Suprapubic skin (tissue), 4 donors: ENCODE data around the gene NABP1. TPM values are rescaled to one million over a fixed set of nuclear protein-coding genes. Genes with fewer than 3 reads are reported as not detected.

Experiments used
- DNase-seq, 2 donors: peaks; one replicate each; pipeline ENCODE4 v3.0.0-alpha.2; 2019; ENCODE audit warnings: low spot score in 2 of 2
- H3K27ac ChIP-seq: fragments of 200-600 bp; sonication (generic); one replicate; pipeline ENCODE4 v1.5.1; 2019
- H3K27me3 ChIP-seq: fragments of 200-600 bp; sonication (generic); one replicate; pipeline ENCODE4 v1.5.1; 2019
- H3K36me3 ChIP-seq: fragments of 200-600 bp; sonication (generic); one replicate; pipeline ENCODE4 v1.5.1; 2019
- H3K4me1 ChIP-seq: fragments of 200-600 bp; sonication (generic); one replicate; pipeline ENCODE4 v1.5.1; 2019
- H3K4me3 ChIP-seq: fragments of 200-600 bp; sonication (generic); one replicate; pipeline ENCODE4 v1.5.1; 2019; ENCODE audit warnings: mild to moderate bottlenecking
- H3K9me3 ChIP-seq: fragments of 200-600 bp; sonication (generic); one replicate; pipeline ENCODE4 v1.5.1; 2019
- CTCF ChIP-seq, 2 donors: fragments of 200-600 bp in 1 of 2; fragments of 450-650 bp in 1 of 2; sonication (generic) in 1 of 2; IDR thresholded peaks; one replicate each; pipeline ENCODE4 v1.5.1; 2016 to 2019; ENCODE audit warnings: antibody characterized with exemption in 2 of 2, mild to moderate bottlenecking in 1 of 2, moderate library complexity in 1 of 2
- EP300 ChIP-seq: sonication (generic); formaldehyde crosslinking; IDR thresholded peaks from one replicate; pipeline ENCODE4 v1.6.1; 2017; ENCODE audit warnings: antibody characterized with exemption
- POLR2A ChIP-seq, 2 donors: fragments of 450-650 bp; IDR thresholded peaks; one replicate each; pipeline ENCODE4 v1.6.1; 2017; ENCODE audit warnings: antibody characterized with exemption in 2 of 2, mild to moderate bottlenecking in 2 of 2, moderate library complexity in 2 of 2
- POLR2AphosphoS5 ChIP-seq, 3 donors: sonication (generic); formaldehyde crosslinking; IDR thresholded peaks; one replicate each; pipeline ENCODE4 v1.6.1; 2017; ENCODE audit warnings: antibody characterized with exemption in 3 of 3
- WGBS: methylation state at CpG from one replicate; pipeline ENCODE4 v1.1.5; 2018; 5-methylcytosine and 5-hydroxymethylcytosine counted together
- total RNA-seq, 4 donors: library from RNA; depleted of rRNA; stranded (reverse); fragments of >200 nt; gene quantifications; one replicate each; pipeline ENCODE4 v1.1.0, GENCODE V29; 2016

The NABP1 gene
- total RNA-seq, 4 donors from 2014 or later, result 6.3 to 33.6 (median 16.1) TPM

DNA sequence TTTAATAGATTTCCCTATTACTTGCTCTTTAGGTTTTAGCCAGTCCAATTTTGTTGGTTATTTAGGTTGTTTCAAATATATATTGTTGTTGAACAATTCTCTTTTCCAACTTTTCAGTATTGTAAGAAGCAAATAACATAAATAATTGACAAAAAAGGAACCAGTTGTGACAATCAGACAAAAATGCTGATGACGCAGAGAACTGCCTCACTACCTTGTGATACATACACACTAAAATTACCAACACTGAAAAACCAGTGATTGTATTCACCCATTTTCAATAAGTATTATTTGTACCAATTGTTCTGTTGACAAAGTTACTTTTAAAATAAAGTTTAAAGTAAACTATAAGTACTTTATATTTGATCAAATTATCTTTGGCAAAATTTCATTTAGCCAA, 43.1 kb upstream of the NABP1 start:
- no peaks in the 10 kb centered on the region for H3K27me3 ChIP-seq
- H3K4me3 ChIP-seq, result no peak overlapping the region
- no peaks in the 10 kb centered on the region for H3K9me3 ChIP-seq
- H3K27ac ChIP-seq, result no peak overlapping the region
- H3K36me3 ChIP-seq, result no peaks in the 10 kb centered on the region
- WGBS, result 94% methylated on average over 1 of the region's 1 CpG
- TF ChIP-seq POLR2A (IDR thresholded peaks at IDR 0.05) (no peak), POLR2AphosphoS5 (IDR thresholded peaks at IDR 0.05) (no peak), EP300 (no peak), CTCF (IDR thresholded peaks at IDR 0.05) (no peak)
- DNase-seq, result no peak
- H3K4me1 ChIP-seq, result peaks cover 30% of the 10 kb centered on the region

DNA sequence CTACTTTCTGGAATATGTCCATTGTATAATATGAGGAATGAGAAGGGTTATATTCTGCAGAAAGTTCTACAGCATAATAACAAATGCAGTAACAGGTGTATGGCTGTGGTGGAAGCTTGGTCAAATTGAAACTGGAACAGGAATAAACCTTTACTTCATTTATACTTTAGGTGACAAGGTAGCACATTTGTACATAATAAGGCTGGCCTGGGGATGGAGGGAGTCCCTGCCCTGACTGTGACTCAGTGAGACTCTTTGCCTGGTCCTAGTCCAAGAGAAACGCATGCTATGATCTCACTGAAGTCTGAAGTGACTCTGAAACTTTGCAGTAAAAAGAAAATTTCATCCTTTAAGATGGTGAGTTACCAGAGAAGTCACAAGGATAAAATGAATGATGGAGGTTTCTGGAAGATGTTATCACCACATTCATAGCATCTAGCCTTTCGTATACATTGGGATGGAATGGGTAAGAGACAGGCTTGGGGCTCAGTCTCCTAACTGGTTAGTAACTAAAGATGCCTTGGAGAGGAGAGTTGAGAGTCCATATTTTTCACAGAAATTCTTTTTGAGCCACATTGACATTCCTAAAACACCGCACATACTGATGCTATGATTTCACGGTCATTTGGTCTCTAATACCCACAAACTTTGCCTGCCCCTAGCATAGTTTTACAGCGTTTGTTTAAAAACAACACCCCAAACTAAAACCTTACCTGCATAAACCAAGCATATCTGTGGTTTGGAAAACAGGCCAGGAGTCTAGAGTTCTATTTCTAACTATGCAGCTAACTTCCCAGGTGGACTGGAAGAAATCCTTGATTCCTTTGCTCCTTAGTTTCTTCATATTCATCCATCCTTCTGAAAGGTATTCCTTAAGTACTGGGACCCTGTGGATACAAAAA, 42.4 kb upstream of the NABP1 start:
- WGBS, result 76% methylated on average over 5 of the region's 5 CpGs
- no peaks in the 10 kb centered on the region for H3K27me3 ChIP-seq
- TF ChIP-seq CTCF (IDR thresholded peaks at IDR 0.05), result no peak
- no peak for TF ChIP-seq EP300
- no peak for TF ChIP-seq POLR2AphosphoS5 (IDR thresholded peaks at IDR 0.05)
- no peaks in the 10 kb centered on the region for H3K9me3 ChIP-seq
- H3K4me3 ChIP-seq, result no peak overlapping the region
- H3K36me3 ChIP-seq, result no peaks in the 10 kb centered on the region
- H3K4me1 ChIP-seq, result peaks cover 30% of the 10 kb centered on the region
- DNase-seq, result no peak
- H3K27ac ChIP-seq, result no peak overlapping the region

GRCh38 chr2:191636235-191636543, 41.7 kb upstream of the NABP1 start:
- H3K36me3 ChIP-seq, result no peaks in the 10 kb centered on the region
- no peak for TF ChIP-seq EP300
- no peak for TF ChIP-seq POLR2A (IDR thresholded peaks at IDR 0.05)
- TF ChIP-seq CTCF (IDR thresholded peaks at IDR 0.05), result no peak
- no peak for TF ChIP-seq POLR2AphosphoS5 (IDR thresholded peaks at IDR 0.05)
- H3K27me3 ChIP-seq, result no peaks in the 10 kb centered on the region
- H3K4me1 ChIP-seq, result peaks cover 30% of the 10 kb centered on the region
- no peak overlapping the region for H3K27ac ChIP-seq
- DNase-seq, result no peak
- H3K9me3 ChIP-seq, result no peaks in the 10 kb centered on the region
- H3K4me3 ChIP-seq, result no peak overlapping the region

- Histone ChIP-seq H3K4me1 (peaks cover 29% of the 10 kb centered on the region), H3K27ac (no peak overlapping the region), H3K27me3 (no peaks in the 10 kb centered on the region), H3K9me3 (no peaks in the 10 kb centered on the region), H3K4me3 (no peak overlapping the region), H3K36me3 (no peaks in the 10 kb centered on the region)
- DNase-seq, result no peak
- TF ChIP-seq POLR2AphosphoS5 (IDR thresholded peaks at IDR 0.05), result no peak
- no peak for TF ChIP-seq CTCF (IDR thresholded peaks at IDR 0.05)
- no peak for TF ChIP-seq POLR2A (IDR thresholded peaks at IDR 0.05)
- TF ChIP-seq EP300, result no peak
- WGBS, result 93% methylated on average over 1 of the region's 1 CpG
These were observed 41.4 kb upstream of the NABP1 start for GRCh38 chr2:191636586-191636985.

GRCh38 chr2:191637182-191638078, 40.5 kb upstream of the NABP1 start:
- Histone ChIP-seq H3K27ac (peak overlapping the region; percentile 36), H3K4me3 (no peak overlapping the region), H3K27me3 (no peaks in the 10 kb centered on the region), H3K36me3 (no peaks in the 10 kb centered on the region), H3K4me1 (peaks cover 23% of the 10 kb centered on the region), H3K9me3 (no peaks in the 10 kb centered on the region)
- DNase-seq, result no peak
- WGBS, result 47% methylated on average over 6 of the region's 6 CpGs
- TF ChIP-seq EP300, result no peak
- no peak for TF ChIP-seq CTCF (IDR thresholded peaks at IDR 0.05)
- no peak for TF ChIP-seq POLR2A (IDR thresholded peaks at IDR 0.05)
- no peak for TF ChIP-seq POLR2AphosphoS5 (IDR thresholded peaks at IDR 0.05)
